ENCODE results near the gene GPR68.
"Not testable (repeated sequence)": the region's sequence is repeated elsewhere in the genome, so short reads cannot be mapped to it uniquely, and the experiment has no call there.

The GPR68 gene

GRCh38 chr14:91204657-91205056 is 39.8 kb downstream of the GPR68 start:
- TF ChIP-seq EZH2 (optimal IDR thresholded peaks at IDR 0.05; ENCODE audit: low read depth, low read length) (no peak), EZH2phosphoT487 (IDR thresholded peaks at IDR 0.05; ENCODE audit: low read length) (no peak), CTCF (IDR thresholded peaks at IDR 0.05; ENCODE audit: low read length) (no peak)
- H3K4me1 ChIP-seq (ENCODE audit: low read length), result no peaks in the 10 kb centered on the region
- H3F3A ChIP-seq (ENCODE audit: insufficient read depth, low read length), result no peaks in the 10 kb centered on the region
- H3K27me3 ChIP-seq (replicated peaks; ENCODE audit: insufficient read depth, low read length), result no peaks in the 10 kb centered on the region
- H3K4me2 ChIP-seq (ENCODE audit: low read depth, low read length), result no peak overlapping the region
- no peak overlapping the region for H3K4me3 ChIP-seq (ENCODE audit: low read length)
- no peak for DNase-seq
- no peaks in the 10 kb centered on the region for H3K9me3 ChIP-seq (replicated peaks; ENCODE audit: insufficient read depth, low read length)
- no peak overlapping the region for H3K9ac ChIP-seq (ENCODE audit: low read length)
- no peaks in the 10 kb centered on the region for H4K20me1 ChIP-seq (ENCODE audit: insufficient read depth, low read length)
- no peak overlapping the region for H2AFZ ChIP-seq (ENCODE audit: low read length)
- 0 out of 2 replicates have a peak, but pooled peaks cover under 1% of the 10 kb centered on the region for H3K36me3 ChIP-seq (replicated peaks; ENCODE audit: insufficient read depth, low read length)
- no peaks in the 10 kb centered on the region for H3K9me2 ChIP-seq (replicated peaks; ENCODE audit: insufficient read depth, low read length)
- no peaks in the 10 kb centered on the region for H3K79me2 ChIP-seq (ENCODE audit: low read length)
- H3K27ac ChIP-seq (ENCODE audit: low read length), result no peak overlapping the region

- Histone ChIP-seq H4K20me1 (ENCODE audit: insufficient read depth, low read length) (no peaks in the 10 kb centered on the region), H3K4me1 (ENCODE audit: low read length) (no peaks in the 10 kb centered on the region), H2AFZ (ENCODE audit: low read length) (no peak overlapping the region), H3K9ac (ENCODE audit: low read length) (no peak overlapping the region), H3K9me3 (replicated peaks; ENCODE audit: insufficient read depth, low read length) (no peaks in the 10 kb centered on the region), H3K4me2 (ENCODE audit: low read depth, low read length) (no peak overlapping the region), H3K9me2 (replicated peaks; ENCODE audit: insufficient read depth, low read length) (no peaks in the 10 kb centered on the region), H3K27ac (ENCODE audit: low read length) (no peak overlapping the region), H3K27me3 (replicated peaks; ENCODE audit: insufficient read depth, low read length) (no peaks in the 10 kb centered on the region), H3K79me2 (ENCODE audit: low read length) (no peaks in the 10 kb centered on the region), H3F3A (ENCODE audit: insufficient read depth, low read length) (no peaks in the 10 kb centered on the region), H3K36me3 (replicated peaks; ENCODE audit: insufficient read depth, low read length) (0 out of 2 replicates have a peak, but pooled peaks cover 2% of the 10 kb centered on the region), H3K4me3 (ENCODE audit: low read length) (no peak overlapping the region)
- TF ChIP-seq EZH2phosphoT487 (IDR thresholded peaks at IDR 0.05; ENCODE audit: low read length), result no peak
- TF ChIP-seq EZH2 (optimal IDR thresholded peaks at IDR 0.05; ENCODE audit: low read depth, low read length), result no peak
- no peak for TF ChIP-seq CTCF (IDR thresholded peaks at IDR 0.05; ENCODE audit: low read length)
- DNase-seq, result no peak
Measured at GRCh38 chr14:91202234-91202974, 42.1 kb downstream of the GPR68 start.

GRCh38 chr14:91200802-91201201 is 43.7 kb downstream of the GPR68 start:
- not testable (repeated sequence) for H3K27ac ChIP-seq (ENCODE audit: low read length); H3K4me1 ChIP-seq (ENCODE audit: low read length); H3K9me3 ChIP-seq (replicated peaks; ENCODE audit: insufficient read depth, low read length); H4K20me1 ChIP-seq (ENCODE audit: insufficient read depth, low read length); H3K9me2 ChIP-seq (replicated peaks; ENCODE audit: insufficient read depth, low read length); H3K36me3 ChIP-seq (replicated peaks; ENCODE audit: insufficient read depth, low read length); H3K79me2 ChIP-seq (ENCODE audit: low read length); H3K4me2 ChIP-seq (ENCODE audit: low read depth, low read length); H3K9ac ChIP-seq (ENCODE audit: low read length); DNase-seq; H3F3A ChIP-seq (ENCODE audit: insufficient read depth, low read length); H2AFZ ChIP-seq (ENCODE audit: low read length); H3K4me3 ChIP-seq (ENCODE audit: low read length); H3K27me3 ChIP-seq (replicated peaks; ENCODE audit: insufficient read depth, low read length)

GRCh38 chr14:91197631-91198030 is 46.9 kb downstream of the GPR68 start:
- Histone ChIP-seq H3K27ac (ENCODE audit: low read length) (no peak overlapping the region), H3F3A (ENCODE audit: insufficient read depth, low read length) (no peaks in the 10 kb centered on the region), H3K27me3 (replicated peaks; ENCODE audit: insufficient read depth, low read length) (no peaks in the 10 kb centered on the region), H4K20me1 (ENCODE audit: insufficient read depth, low read length) (no peaks in the 10 kb centered on the region), H3K9me3 (replicated peaks; ENCODE audit: insufficient read depth, low read length) (no peaks in the 10 kb centered on the region), H3K4me1 (ENCODE audit: low read length) (no peaks in the 10 kb centered on the region), H3K4me3 (ENCODE audit: low read length) (no peak overlapping the region), H3K9me2 (replicated peaks; ENCODE audit: insufficient read depth, low read length) (no peaks in the 10 kb centered on the region), H2AFZ (ENCODE audit: low read length) (no peak overlapping the region), H3K79me2 (ENCODE audit: low read length) (no peaks in the 10 kb centered on the region), H3K9ac (ENCODE audit: low read length) (no peak overlapping the region), H3K36me3 (replicated peaks; ENCODE audit: insufficient read depth, low read length) (0 out of 2 replicates have a peak, but pooled peaks cover 2% of the 10 kb centered on the region), H3K4me2 (ENCODE audit: low read depth, low read length) (no peak overlapping the region)
- no peak for DNase-seq
- TF ChIP-seq CTCF (IDR thresholded peaks at IDR 0.05; ENCODE audit: low read length) (no peak), EZH2 (optimal IDR thresholded peaks at IDR 0.05; ENCODE audit: low read depth, low read length) (no peak), EZH2phosphoT487 (IDR thresholded peaks at IDR 0.05; ENCODE audit: low read length) (no peak)
